Heart left ventricle (tissue), 13 donors: ENCODE results near the gene PDE3A.

Source experiments
- CTCF ChIP-seq, 12 donors: fragments of 200-600 bp; sonication (generic) in 4 of 12; IDR thresholded peaks; one replicate each; pipeline versions ENCODE4 v1.5.0 to v1.8.0; 2018 to 2022; ENCODE audit warnings: antibody characterized with exemption in 12 of 12, mild to moderate bottlenecking in 5 of 12
- POLR2A ChIP-seq, 2 donors: fragments of 450-650 bp; IDR thresholded peaks; one replicate each; pipeline ENCODE4 v1.6.1; 2017; ENCODE audit warnings: antibody characterized with exemption in 2 of 2, mild to moderate bottlenecking in 2 of 2, moderate library complexity in 2 of 2
- donor health status: ischemic (EF 13 %, LVEDD 7.1; RV severe dilation, severe dysfunction).
- donor health status: DM: no; HTN: yes; CAD: no.
- donor health status: DM: no; HTN: no; CAD: no.
- donor health status: ischemic (EF 25% LVEDD 6.9; RV normal size, moderate dysfunction).
- donor health status: ischemic (EF 25% LVEDD 5.7; RV mildly dilated, moderate dysfunction).
- donor health status: ischemic (EF 35%, LVEDD 5.7; RV mildly dilated, moderate dysfunction).
- donor health status: nonischemic (EF 11% LVEDD 7.7; RV severe dilation, severe dysfunction).
- donor health status: DM: yes; HTN: yes; CAD: no.
- donor health status: PGD.
- donor health status: ischemic (EF 29% LVEDD 5.4; RV normal size, mild dysfunction).
- donor health status: nonischemic (EF 23%, LVEDD 6.1; RV moderate dilation, normal function).

GRCh38 chr12:20360407-20360806 is 7.9 kb upstream of the PDE3A start:
- TF ChIP-seq CTCF (IDR thresholded peaks at IDR 0.05) (no peak), POLR2A (IDR thresholded peaks at IDR 0.05) (no peak)
